ENCODE results near the gene AJM1. TPM values are rescaled to one million over a fixed set of nuclear protein-coding genes. Genes with fewer than 3 reads are reported as not detected.

Gene AJM1
- total RNA-seq, 4 donors from 2014 or later: 1.4 to 2.9 (median 1.6) TPM

GRCh38 chr9:136860529-136860928, 18.3 kb downstream of the AJM1 start:
- TF ChIP-seq POLR2A (IDR thresholded peaks at IDR 0.05) (no peak), CTCF (IDR thresholded peaks at IDR 0.05) (no peak)
- WGBS, 2 donors: 94 to 97% methylated on average over 9 of the region's 9 CpGs
- DNase-seq (ENCODE audit: low spot score in 2 of 2): no peak
- intact Hi-C loops (cut with DNase I; ENCODE audit: low total_unique reads): no loop called here
- H3K4me3 ChIP-seq (ENCODE audit: low read depth, poor library complexity, severe bottlenecking): no peak overlapping the region

GRCh38 chr9:136860933-136861873, 18.9 kb downstream of the AJM1 start:
- no peak overlapping the region for H3K4me3 ChIP-seq (ENCODE audit: low read depth, poor library complexity, severe bottlenecking)
- intact Hi-C loops (cut with DNase I; ENCODE audit: low total_unique reads): no loop called here
- peak in 1 of 2 donors; percentile 11 for DNase-seq (ENCODE audit: low spot score in 2 of 2)
- 94 to 96% methylated on average over 10 to 16 of the region's 22 CpGs for WGBS, 2 donors
- no peak for TF ChIP-seq CTCF (IDR thresholded peaks at IDR 0.05)
- no peak for TF ChIP-seq POLR2A (IDR thresholded peaks at IDR 0.05)

- DNase-seq (ENCODE audit: low spot score in 2 of 2): no peak
- TF ChIP-seq CTCF (IDR thresholded peaks at IDR 0.05): no peak
- no peak for TF ChIP-seq POLR2A (IDR thresholded peaks at IDR 0.05)
- intact Hi-C loops (cut with DNase I; ENCODE audit: low total_unique reads): no loop called here
- no peak overlapping the region for H3K4me3 ChIP-seq (ENCODE audit: low read depth, poor library complexity, severe bottlenecking)
- WGBS, 2 donors: 87 to 89% methylated on average over 26 of the region's 26 CpGs
Observed at GRCh38 chr9:136861874-136862457, 19.7 kb downstream of the AJM1 start.

GRCh38 chr9:136862849-136863622, 20.8 kb downstream of the AJM1 start:
- intact Hi-C loops (cut with DNase I; ENCODE audit: low total_unique reads): no loop called here
- no peak for DNase-seq (ENCODE audit: low spot score in 2 of 2)
- 90 to 93% methylated on average over 31 of the region's 31 CpGs for WGBS, 2 donors

More at GRCh38 chr9:136862849-136863622, 20.8 kb downstream of the AJM1 start:
- H3K4me3 ChIP-seq (ENCODE audit: low read depth, poor library complexity, severe bottlenecking): no peak overlapping the region
- no peak for TF ChIP-seq POLR2A (IDR thresholded peaks at IDR 0.05)
- no peak for TF ChIP-seq CTCF (IDR thresholded peaks at IDR 0.05)
